HG03571 (cell line): Measurements from ENCODE around the gene CLIC4.
"Not testable (repeated sequence)": the region's sequence is repeated elsewhere in the genome, so short reads cannot be mapped to it uniquely, and the experiment has no call there.

Source experiments
- ATAC-seq: cut with Tn5 transposase; IDR thresholded peaks from one replicate; pipeline ENCODE4 v1.9.1; 2021; ENCODE audit not compliant: unreplicated experiment

CLIC4 gene

DNA sequence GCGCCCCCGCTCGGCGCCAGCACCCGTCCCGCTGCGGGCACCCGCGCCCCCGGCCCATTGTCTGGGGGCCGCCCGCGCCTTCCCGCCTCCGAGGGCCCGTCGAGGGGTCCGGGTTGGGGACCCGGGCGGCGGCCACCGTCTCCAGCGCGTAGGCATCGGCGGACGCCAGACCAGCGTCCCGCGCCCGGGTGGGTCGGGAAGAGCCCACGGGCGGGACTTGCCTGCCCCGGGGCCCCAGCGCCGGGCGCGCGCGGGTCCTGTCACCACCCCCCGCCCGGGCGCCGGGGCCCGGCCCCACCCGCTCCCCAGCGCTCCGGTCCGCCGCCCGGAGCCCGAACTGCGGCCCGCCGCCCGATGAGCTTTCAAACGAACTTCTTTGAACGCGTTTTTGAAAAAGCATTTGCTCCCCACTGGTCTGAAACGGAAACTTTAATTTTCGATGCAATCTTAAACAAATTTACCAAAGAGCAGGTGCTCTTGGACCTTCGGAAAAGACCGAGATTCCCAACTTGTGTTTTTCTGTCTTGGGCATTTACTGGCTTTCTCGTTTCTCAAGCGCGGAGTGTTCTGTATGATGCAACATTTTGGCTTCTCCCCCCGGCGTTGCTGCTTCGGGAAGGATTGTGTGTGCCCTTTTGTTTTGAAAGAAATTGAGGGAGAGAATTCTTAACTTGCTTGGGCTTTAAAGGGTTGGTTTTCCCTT is 615 bp downstream of the CLIC4 start:
- ATAC-seq, result peak; percentile 4

DNA sequence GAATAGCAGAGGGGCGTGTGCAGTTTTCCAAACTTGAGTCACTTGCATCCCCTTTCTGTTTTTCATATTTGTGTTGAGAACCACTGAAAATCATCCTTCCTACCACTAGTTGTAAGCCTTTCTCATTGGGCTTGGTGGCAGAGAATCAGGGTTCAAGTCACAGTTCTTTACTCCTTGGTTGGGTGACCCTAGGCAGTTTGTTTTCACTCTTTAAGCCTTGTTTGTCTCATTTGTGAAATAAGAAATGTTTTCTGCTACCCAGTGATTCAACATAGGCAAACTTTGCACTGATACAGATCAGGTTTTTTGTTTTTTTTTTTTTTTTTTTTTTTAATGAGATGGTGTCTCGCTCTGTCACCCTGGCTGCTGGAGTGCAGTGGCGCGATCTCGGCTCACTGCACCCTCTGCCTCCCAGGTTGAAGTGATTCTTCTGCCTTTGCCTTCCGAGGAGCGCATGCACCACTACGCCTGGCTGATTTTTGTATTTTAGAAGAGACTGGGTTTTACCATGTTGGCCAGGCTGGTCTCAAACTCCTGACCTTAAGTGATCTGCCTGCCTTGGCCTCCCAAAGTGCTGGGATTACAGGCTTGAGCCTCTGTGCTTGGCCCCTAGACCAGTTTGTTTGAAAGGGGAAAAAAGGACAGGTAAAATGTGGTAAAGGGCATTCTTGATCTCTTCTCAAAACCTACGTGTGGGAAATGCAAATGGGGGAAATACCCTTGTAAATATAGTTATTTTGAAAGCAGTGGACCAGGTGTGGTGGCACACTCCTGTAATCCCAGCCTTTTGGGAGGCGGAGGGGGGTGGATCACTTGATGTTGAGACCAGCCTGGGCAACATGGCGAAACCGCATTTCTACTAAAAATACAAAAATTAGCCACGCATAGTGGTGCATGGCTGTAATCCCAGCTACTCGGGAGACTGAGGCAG is 3.2 kb downstream of the CLIC4 start:
- no peak for ATAC-seq

DNA sequence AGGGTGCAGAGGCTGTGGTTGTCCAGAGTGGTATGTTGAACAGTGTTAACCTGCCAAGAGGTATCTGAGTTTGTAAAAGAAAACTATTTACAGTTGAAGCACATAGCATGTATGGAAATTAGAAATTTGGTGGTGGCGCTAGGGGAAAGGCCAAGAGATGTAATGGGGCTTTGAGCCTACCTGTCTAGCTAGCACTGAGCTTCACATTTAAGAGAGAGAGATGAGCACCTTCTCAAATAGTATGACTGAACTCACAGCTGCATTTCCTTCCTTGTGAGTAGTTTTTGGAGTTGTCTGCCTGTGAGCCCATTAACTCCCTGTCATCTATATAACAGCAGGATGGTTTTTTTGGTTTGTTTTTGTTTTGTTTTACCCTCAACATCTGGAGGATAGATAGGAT is 4.0 kb downstream of the CLIC4 start:
- no peak for ATAC-seq

DNA sequence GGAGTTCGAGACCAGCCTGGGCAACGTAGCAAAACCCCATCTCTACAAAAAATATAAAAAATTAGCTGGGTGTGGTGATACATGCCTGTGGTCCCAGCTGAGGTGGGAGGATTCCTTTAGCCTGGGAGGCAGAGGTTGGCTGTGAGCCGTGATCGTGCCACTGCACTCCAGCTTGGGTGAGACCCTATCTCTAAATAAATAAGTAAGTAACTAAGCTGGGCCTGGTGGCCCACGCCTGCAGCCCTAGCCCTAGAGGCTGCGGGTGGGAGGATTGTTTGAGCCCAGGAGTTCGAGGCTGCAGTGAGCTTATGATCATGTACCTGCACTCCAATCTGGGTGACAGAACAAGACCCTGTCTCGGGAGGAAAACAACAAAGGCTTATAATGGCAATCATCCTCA is 4.6 kb downstream of the CLIC4 start:
- no peak for ATAC-seq

DNA sequence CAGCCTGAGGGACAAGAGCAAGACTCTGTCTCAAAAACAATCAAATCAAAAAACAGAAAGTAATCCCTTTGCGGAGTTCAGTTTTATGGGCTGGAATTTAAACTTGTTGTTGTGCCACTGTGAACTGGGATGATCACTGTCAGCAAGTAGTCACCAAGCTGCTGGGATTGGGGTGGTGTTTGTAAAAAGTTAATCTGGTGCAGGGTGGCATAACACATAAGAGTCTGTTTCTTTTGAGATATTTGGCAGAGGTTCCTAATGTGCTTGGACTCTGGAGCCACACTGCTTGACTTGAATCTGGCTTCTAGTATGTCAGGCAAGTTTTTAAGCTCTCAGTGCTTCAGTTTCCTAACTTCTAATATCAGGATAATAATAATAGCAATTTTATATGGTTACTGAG is 6.6 kb downstream of the CLIC4 start:
- ATAC-seq, result no peak

DNA sequence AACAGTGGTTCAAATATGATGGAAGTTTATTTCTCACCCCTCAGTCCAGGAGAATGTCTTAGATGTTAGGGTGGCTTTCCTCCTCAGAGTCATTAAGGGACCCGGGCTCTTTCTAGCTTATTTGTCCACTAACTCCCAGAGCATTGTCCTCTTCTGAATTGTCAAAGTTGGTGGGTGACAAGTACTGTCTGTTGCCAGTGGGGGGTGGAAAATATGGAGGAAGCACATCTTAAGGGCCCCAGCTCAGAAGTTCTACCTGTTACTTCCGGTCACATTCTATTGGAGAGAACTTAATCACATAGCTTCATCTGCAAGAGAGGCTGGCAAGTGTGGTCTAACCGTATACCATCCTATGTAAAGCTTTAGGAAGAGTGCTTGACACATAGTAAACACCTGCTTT is 7.1 kb downstream of the CLIC4 start:
- ATAC-seq, result no peak

DNA sequence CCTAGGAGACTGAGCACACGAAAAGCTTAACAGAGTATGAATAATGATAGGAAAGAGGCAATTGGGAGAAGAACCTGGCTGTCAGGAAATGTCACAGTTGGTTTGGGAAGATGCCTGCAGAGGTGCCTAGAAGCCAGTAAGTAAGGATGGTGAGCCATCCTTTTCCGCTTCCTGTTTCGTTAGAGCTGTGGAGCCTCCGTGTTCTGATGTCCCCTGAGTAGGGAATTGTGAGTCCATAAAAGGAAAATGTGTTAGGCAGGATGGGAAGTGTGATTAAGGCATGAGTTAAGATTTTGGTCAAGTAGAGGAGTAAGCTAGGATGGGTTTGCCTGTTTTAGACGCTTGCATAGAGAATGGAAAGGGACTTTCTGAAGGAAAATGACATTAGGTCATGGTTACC is 9.0 kb downstream of the CLIC4 start:
- no peak for ATAC-seq

DNA sequence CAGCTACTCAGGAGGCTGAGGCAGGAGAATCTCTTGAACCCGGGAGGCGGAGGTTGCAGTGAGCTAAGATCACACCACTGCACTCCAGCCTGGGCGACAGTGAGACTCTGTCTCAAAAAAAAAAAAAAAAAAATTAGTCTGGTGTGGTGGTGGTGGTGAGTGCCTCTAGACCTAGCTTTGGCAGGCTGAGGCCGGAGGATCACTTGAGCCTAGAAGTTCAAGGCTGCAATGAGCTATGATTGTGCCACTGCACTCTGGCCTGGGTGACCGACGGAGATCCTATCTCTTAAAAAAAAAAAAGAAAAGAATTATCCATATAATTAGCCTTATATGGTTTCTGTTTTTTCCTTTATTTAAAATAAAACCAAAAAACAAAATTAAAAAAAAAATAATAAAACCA is 10.1 kb downstream of the CLIC4 start:
- not testable (repeated sequence) for ATAC-seq

DNA sequence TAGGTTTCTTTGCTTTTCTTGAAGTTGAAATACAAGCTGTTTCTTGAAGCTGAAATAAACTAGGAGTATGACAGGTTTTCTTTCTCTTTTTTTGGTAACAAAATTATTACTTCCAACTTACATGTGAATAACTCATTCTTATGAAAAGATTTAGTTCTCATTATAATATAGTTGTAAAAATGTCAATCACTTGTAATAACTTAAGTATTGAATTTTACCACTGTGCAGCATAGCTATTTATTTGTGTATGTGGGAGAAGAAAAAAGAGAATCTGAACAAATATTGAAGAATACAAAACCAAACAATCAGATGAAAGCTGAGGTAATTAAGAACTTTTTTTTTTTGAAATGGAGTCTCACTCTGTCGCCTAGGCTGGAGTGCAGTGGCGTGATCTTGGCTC is 11.1 kb downstream of the CLIC4 start:
- ATAC-seq, result no peak

DNA sequence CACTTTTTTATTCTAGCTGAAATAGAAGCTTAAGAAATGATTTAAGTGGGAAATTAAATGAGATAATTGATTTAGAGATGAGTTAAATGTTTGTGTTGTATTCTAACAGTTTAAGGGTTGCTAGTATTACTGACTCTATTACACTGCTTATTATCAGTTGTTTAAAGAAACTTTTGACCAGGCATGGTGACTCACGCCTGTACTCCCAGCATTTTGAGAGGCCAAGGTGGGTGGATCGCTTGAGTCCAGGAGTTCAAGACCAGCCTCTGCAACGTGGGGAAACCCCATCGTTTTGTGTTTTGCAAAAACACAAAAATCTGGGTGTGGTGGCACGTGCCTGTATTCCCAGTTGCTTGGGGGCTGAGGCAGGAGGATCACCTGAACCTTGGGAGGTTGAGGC is 14.2 kb downstream of the CLIC4 start:
- no peak for ATAC-seq

DNA sequence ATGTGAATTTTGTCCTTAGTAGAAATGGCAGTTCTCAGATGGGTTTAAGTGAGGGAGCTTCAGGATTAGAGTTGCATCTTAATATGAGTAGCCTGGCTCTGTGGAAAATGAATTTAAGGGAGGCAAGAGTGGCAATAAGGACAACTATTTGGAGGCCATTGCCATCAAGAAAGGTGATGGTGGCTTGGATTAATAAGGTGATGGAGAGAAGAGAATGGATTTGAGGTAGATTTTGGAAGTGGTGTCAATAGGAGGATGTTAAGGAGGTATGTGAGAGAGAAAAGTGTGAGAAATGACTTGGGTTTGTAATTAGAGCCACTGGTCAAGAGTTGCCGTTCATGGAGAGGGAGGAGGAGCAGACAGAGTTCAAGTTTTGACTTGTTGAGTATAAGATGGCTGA is 16.3 kb downstream of the CLIC4 start:
- ATAC-seq, result no peak

DNA sequence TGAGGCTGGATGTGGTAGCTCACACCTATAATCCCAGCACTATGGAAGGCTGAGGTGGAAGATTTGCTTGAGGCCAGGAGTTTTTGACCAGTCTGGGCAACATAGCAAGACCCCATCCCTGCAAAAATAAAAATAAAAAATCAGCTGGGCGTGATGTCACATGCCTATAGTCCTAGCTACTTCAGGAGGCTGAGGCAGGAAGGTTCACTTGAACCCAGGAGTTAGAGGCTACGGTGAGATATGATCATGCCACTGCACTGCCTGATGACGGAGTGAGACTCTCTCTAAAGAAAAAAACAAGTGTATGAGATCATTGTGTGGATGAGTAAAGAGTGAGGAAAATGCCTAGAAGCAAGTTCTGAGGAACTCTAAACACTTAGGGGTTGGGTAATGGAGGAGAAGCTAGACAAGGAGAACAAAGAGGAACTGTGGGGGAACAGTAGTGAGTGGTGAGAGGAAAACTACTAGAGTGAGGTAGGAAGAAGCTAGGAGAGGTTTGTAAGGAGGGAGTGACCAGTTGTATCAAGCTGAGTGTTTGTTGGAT is 17.0 kb downstream of the CLIC4 start:
- ATAC-seq, result no peak

DNA sequence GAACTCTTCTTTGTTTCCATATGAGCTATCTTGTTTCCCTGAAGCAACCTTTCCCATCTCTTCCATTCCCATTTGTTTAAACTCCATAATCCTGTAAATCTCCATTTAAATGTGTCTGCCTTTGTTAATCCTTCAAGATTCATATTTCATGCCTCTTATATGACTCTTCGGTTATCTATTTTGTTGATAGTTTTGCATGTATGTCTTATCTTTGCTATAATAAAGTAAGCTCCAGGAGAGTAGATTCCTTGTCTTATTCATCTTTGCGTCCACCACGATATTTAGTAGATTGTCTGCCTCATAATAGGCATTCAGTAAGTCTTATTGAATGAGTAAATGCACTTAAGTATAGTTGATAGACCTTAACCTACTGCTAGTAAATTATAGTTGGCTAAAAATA is 18.4 kb downstream of the CLIC4 start:
- ATAC-seq, result no peak

DNA sequence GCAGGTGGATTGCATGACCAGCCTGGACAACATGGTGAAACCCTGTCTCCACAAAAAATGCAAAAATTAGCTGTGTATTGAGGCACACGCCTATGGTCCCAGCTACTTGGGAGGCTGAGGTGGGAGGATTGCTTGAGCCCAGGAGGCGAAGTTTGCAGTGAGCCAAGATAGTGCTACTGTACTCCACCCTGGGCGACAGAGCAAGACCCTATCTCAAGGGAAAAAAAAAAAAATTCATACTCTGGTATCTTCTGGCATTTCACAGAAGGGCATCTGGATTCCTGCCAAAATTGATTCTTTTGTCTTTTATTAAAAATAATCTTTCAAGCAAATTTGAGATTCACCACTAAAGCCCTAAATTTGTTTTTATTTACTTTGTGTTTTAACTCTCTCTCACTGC is 19.2 kb downstream of the CLIC4 start:
- no peak for ATAC-seq

DNA sequence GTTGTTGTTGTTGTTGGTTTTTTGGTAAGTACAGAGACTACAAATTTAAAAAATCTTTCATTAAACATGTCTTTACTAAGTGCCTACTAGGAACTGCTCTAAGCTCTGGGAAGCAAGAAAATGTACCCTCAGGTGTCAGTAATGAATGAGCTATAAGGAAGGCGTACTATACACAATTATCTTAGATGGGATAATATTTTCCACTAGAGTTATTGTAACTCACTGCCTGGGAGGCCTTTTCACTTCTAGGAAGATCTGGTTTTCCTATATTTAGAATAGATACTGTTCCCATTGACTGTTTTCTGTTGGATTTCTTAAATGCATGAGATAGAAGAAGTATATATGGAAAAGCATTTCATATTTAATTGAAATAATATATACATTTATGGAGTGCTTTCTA is 19.6 kb downstream of the CLIC4 start:
- no peak for ATAC-seq

DNA sequence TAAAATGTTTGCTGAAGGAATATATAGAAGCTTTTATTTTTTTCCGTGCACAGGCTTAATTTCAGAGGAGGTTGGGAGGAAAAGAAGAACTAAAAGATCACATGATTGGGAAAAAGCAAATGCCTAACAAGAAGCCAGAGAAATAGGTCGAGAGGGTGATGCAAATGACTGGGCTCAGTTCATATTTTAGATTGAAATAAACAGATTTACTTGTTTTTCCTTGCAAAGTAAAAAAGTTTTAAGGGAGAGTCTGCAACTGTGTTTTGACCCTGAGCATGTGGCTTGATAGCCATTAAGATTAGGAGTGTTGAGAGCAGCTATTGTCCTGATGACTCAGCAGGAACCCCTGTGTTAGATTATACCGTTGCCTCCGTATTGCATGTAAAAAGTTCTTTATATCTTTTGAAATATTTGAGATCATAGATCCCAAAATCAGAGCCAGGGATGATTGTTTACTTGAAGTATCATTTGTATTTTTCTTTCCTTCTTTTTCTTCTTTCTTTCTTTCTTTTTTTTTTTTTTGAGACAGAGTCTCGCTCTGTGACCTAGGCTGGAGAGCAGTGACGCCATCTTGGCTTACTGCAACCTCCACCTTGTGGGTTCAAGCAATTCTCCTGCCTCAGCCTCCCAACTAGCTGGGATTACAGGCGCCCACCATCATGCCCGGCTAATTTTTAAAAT is 20.2 kb downstream of the CLIC4 start:
- no peak for ATAC-seq

DNA sequence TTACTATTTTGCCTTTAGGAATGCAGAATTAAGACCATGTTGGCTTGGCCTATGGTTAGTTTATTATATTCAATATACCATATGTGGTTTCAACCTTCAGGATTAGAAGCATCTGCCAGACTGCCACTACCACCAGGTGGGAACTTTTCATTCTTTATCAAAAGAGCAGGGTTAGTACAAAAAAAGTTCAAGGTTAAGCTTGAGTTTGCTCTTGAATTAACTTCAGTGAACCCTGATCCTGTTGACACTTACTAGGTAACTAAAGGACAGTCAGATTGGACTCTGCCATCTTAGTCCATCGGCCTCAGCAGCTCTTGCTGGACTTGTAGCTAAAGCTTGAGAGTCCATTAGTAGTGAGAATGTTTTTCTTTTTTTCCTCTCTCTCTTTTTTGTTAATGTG is 22.1 kb downstream of the CLIC4 start:
- ATAC-seq, result no peak

DNA sequence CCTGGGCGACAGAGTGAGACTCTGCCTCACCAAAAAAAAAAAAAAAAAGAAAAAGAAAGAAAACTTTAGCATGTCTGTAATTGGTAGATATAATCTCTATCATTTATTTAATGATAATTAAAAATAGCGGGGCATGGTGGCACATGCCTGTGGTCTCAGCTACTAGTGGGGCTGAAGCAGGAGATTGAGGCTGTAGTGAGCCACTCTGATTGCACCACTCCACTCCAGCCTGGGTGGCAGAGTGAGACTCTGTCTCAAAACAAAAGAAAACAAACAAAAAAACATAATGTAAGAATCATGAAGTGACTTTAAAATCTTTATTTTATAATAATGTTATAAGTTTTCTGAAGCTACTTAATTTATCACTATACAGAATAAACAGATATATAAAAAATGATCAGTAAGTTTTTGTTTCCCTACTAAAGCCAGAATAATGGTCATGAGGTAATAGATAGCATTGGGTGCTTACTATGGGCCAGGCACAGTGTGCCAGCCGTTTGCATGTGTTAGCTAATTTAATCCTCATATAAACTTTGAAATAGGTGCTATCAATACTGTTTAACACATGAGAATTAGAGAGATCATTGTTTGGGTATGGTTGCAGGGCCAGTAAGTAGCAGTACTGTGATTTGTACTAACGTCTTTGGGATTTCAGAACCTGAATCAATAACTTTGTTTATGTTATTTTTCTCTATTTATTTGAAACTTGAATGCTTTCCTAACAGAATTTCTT is 23.8 kb downstream of the CLIC4 start:
- no peak for ATAC-seq

DNA sequence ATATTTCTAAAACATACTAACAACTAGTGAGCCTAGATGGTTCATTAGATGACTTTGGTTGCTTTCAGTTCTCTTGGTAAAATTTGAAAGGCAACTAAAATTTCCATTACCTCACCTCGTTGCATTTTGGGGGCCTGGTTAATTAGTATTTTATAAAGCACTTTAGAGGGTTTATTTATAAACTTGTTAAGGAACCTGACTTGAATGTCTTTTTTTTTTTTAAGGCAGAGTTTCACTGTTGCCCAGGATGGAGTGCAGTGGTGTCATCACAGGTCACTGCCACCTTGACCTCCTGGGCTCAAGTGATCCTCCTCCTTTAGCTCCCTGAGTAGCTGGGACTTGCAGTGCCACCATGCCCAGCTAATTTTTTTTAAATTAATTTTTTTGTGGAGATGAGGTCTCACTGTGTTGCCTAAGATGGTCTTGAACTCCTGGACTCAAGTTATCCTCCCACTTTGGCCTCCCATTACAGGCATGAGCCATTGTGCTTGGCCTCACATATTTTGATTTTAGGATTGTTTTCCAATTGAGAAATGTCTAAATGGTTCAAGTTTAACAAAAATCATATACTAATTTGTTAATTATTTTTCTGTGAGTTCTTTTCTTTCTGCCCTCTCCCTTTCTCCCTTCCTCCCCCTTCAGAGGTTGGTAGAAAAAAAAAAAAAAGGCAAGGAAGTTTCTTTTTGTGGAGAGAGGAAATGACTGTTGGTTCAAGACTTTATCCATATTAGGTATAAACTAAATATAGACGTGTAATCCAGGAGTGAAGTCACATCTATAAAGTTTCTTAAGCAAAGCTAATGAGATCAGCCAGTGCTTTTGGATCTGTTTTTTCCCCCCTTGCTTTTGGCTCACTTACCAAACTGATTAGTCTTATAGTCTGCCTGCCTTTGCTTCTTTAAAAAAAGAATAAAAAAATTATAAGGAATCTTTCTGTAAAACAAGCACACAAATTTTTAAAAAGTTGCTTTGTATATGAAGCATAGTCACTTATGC is 24.7 kb downstream of the CLIC4 start:
- no peak for ATAC-seq

DNA sequence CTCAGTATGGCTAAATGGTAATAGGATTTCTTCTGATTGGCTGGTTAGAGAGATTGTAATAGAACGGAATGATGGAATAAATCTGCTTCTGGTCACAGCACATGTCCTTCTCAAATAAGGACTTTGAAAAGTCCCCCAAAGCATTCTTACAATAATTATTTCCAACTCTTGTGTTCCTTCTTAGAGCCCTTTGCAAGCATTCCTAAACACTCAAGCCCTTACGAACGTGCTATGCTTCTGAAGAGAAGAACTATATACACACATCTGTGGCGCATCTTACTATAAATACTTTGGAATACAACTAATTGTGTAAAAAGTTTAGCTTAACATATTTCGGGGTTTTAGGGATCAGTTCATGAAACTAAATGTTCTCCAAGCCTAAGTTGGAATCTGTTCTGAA is 25.6 kb downstream of the CLIC4 start:
- no peak for ATAC-seq
